Pancreas (tissue), 10 donors: ENCODE data around the gene WWTR1. TPM values are rescaled to one million over a fixed set of nuclear protein-coding genes. Genes with fewer than 3 reads are reported as not detected.
A peak's percentile ranks its signal among the peaks of the same experiment; 100 is the strongest.

Experiments
- ATAC-seq, 4 donors: fragments of 200-7000 bp; cut with Tn5 transposase; one replicate each; pipeline versions ENCODE4 v1.8.0 to v1.9.1; 2020; ENCODE audit warnings: mild to moderate bottlenecking in 4 of 4, moderate library complexity in 4 of 4
- DNase-seq, 6 donors: peaks; one replicate each; pipeline ENCODE4 v3.0.0-alpha.2; 2020
- FAIRE-seq: peaks from 2 replicates; lab custom pipeline; 2012; peaks lifted over from hg19 to GRCh38; lab: Jason Lieb, UNC
- H3K27ac ChIP-seq, 4 donors: fragments of 200-600 bp; sonication (generic); 1 replicate in 3 of 4; 2 replicates in 1 of 4; pipeline versions ENCODE4 v1.5.0 to v1.8.0; 2020
- H3K27me3 ChIP-seq, 4 donors: fragments of 200-600 bp; one replicate each; pipeline ENCODE4 v1.8.0; 2021
- H3K36me3 ChIP-seq, 3 donors: fragments of 200-600 bp; sonication (generic) in 1 of 3; one replicate each; pipeline versions ENCODE4 v1.5.0 to v1.8.0; 2020 to 2021
- H3K4me1 ChIP-seq, 3 donors: fragments of 200-600 bp; one replicate each; pipeline ENCODE4 v1.8.0; 2021
- H3K4me3 ChIP-seq, 4 donors: fragments of 200-600 bp; sonication (generic) in 2 of 4; one replicate each; pipeline versions ENCODE4 v1.5.0 to v1.8.0; 2020 to 2021
- H3K9me3 ChIP-seq, 4 donors: fragments of 200-600 bp; one replicate each; pipeline ENCODE4 v1.8.0; 2021
- WGBS, 2 donors: extraction: QIAGEN DNeasy Blood & Tissue Kit; methylation state at CpG; one replicate each; pipeline ENCODE4 v1.1.7; 2013; 5-methylcytosine and 5-hydroxymethylcytosine counted together
- intact Hi-C, 3 donors: fragments of 100-400 bp; cut with DNase I; formaldehyde crosslinking; loops; one replicate each; pipeline versions ENCODE4 v1.11.1 to v1.14.2; 2022
- polyA plus RNA-seq, 2 donors: library from polyadenylated mRNA; stranded (reverse); fragments of 200-250 nt; gene quantifications; one replicate each; pipeline ENCODE4 v1.2.3, GENCODE V29; 2013
- total RNA-seq, 6 donors: library from RNA; stranded (reverse); fragmentation: NEBNext Ultra II Directional in 4 of 6; extraction: Animal tissue kit (Norgen Biotek cat#: 25700) in 4 of 6; gene quantifications; one replicate each; pipeline versions ENCODE4 v1.2.1 to v1.2.4, GENCODE V29; 2021 to 2023
- TF ChIP-seq, protein P1 (sequence below), 4 donors: fragments of 200-600 bp; sonication (generic) in 3 of 4; IDR thresholded peaks; one replicate each; pipeline versions ENCODE4 v1.5.0 to v1.8.0; 2021; ENCODE audit warnings: antibody characterized with exemption in 4 of 4
- donor health status: healthy with polysubstance abuse.
- donor health status: DM: no; HTN: no; CAD: no; lungs with moderate emphysema.
- donor health status: DM: no; HTN: no; CAD: no.
- donor health status: control.
- donor health status: control.
- donor health status: Bipolar disorder and iron deficiency.
- donor health status: DM: yes; HTN: yes; CAD: no.
- donor health status: DM: no; HTN: no; CAD: no.
- donor health status: DM: no; HTN: no; CAD: no.
- donor health status: DM: yes; HTN: yes; CAD: no.

The WWTR1 gene
- total and polyA plus RNA-seq, 8 donors: 18.9 to 47.0 (median 23.7) TPM

DNA sequence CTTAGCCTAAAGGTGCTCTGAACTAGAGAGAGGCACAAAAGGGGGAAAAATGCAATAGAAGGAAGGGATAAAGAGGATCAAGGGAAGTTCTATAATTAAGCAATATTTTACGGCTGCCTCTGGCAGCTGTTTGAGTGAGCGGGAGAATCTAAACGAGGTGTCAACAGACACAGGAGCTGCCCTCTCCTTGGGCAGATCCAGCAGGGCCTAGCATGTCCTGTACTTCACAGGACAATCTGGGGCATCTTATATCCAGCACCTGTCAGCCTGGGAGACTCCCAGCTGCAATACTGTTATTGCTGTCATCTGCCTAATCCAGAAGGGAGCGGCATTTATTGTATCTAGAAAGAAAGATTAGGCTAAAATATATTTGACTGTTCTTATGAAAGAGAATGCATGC is 68.9 kb downstream of the WWTR1 start:
- Histone ChIP-seq H3K27ac (no peak overlapping the region), H3K9me3 (no peaks in the 10 kb centered on the region), H3K36me3 (no peaks in the 10 kb centered on the region), H3K27me3 (no peaks in the 10 kb centered on the region), H3K4me3 (no peak overlapping the region), H3K4me1 (peaks cover 0 to 5% (median 4%) of the 10 kb centered on the region in 3 donors)
- intact Hi-C loops: no loop called here
- FAIRE-seq (no peak), DNase-seq (no peak), ATAC-seq (no peak)
- 73% methylated on average over 4 of the region's 4 CpGs for WGBS, 2 donors
- TF ChIP-seq, protein P1, sequence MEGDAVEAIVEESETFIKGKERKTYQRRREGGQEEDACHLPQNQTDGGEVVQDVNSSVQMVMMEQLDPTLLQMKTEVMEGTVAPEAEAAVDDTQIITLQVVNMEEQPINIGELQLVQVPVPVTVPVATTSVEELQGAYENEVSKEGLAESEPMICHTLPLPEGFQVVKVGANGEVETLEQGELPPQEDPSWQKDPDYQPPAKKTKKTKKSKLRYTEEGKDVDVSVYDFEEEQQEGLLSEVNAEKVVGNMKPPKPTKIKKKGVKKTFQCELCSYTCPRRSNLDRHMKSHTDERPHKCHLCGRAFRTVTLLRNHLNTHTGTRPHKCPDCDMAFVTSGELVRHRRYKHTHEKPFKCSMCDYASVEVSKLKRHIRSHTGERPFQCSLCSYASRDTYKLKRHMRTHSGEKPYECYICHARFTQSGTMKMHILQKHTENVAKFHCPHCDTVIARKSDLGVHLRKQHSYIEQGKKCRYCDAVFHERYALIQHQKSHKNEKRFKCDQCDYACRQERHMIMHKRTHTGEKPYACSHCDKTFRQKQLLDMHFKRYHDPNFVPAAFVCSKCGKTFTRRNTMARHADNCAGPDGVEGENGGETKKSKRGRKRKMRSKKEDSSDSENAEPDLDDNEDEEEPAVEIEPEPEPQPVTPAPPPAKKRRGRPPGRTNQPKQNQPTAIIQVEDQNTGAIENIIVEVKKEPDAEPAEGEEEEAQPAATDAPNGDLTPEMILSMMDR (IDR thresholded peaks at IDR 0.05): no peak

DNA sequence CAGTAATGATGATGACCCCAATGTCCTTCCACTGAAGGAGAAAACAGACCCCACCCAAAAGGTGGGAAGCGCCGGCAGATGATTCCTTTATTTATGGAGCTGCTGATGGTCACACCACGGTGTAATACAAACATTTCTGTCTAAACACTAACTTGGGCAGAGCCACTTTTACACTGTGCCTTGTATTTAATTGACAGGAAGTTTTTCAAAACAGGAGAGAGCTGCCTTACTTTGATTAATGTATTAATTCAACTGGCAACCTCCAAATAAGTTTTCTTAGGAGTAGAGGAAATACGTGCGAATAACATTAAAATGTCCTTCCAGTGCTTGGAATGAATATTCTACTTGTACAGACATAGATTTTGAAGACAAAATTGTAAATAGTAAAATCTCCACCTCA is 70.4 kb downstream of the WWTR1 start:
- no peaks in the 10 kb centered on the region for H3K36me3 ChIP-seq
- H3K4me1 ChIP-seq: peaks cover 2 to 5% (median 4%) of the 10 kb centered on the region in 3 donors
- no peak overlapping the region for H3K4me3 ChIP-seq
- FAIRE-seq (no peak), DNase-seq (no peak), ATAC-seq (peak in 3 of 4 donors; percentile 22 to 26 (median 23))
- no peaks in the 10 kb centered on the region for H3K9me3 ChIP-seq
- H3K27me3 ChIP-seq: no peaks in the 10 kb centered on the region
- H3K27ac ChIP-seq: peak overlapping the region in 1 of 4 donors; percentile 34
- 61 to 62% methylated on average over 5 of the region's 5 CpGs for WGBS, 2 donors
- intact Hi-C loops: no loop called here
- TF ChIP-seq, protein P1 (IDR thresholded peaks at IDR 0.05): no peak

DNA sequence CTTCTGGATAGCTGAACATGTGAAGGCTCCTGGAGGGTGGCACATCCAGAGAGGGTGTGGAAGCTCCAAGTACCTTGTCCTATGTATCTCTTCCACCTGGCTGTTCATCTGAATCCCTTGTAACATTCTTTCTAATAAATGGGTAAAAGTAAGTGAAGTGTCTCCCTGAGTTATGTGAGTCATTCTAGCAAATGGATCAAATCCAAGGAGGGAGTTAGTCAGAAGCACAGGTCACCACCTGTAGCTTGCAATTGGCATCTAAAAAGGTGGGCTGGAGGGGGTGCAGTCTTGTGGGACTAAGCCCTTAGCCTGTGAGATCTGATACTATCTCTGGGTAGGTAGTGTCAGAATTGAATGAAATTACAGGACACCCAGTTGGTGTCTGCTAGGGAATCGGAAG is 71.0 kb downstream of the WWTR1 start:
- Histone ChIP-seq H3K36me3 (no peaks in the 10 kb centered on the region), H3K4me3 (no peak overlapping the region), H3K27ac (peak overlapping the region in 1 of 4 donors; percentile 34), H3K27me3 (no peaks in the 10 kb centered on the region), H3K4me1 (peaks cover 5 to 8% (median 6%) of the 10 kb centered on the region in 3 donors), H3K9me3 (no peaks in the 10 kb centered on the region)
- no peak for DNase-seq
- intact Hi-C loops: no loop called here
- TF ChIP-seq, protein P1 (IDR thresholded peaks at IDR 0.05): no peak
- no peak for FAIRE-seq
- WGBS, 2 donors: 79 to 84% methylated on average over 1 of the region's 1 CpG
- ATAC-seq: peak in 3 of 4 donors; percentile 18 to 52 (median 39)

DNA sequence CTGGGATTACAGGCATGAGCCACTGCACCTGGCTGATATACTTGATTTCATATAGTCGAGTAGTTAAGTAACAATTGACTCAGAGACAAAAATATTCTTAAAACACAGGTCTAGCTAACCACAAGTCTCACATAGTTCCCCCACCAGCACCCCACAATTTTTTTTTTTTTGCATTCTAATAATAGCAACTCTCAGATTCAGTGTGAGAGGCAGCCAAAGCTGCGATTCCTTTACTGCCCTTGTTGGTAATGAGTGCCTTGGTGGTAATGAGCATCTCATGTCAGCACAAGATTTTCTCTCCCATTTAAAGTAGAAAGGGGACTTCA is 72.5 kb downstream of the WWTR1 start:
- H3K4me1 ChIP-seq: peaks cover 5 to 13% (median 6%) of the 10 kb centered on the region in 3 donors
- WGBS, 2 donors: 78 to 83% methylated on average over 2 of the region's 2 CpGs
- no peaks in the 10 kb centered on the region for H3K36me3 ChIP-seq
- H3K27ac ChIP-seq: no peak overlapping the region
- no peaks in the 10 kb centered on the region for H3K27me3 ChIP-seq
- intact Hi-C loops: no loop called here
- H3K4me3 ChIP-seq: no peak overlapping the region
- no peak for DNase-seq
- ATAC-seq: no peak
- FAIRE-seq: no peak
- TF ChIP-seq, protein P1 (IDR thresholded peaks at IDR 0.05): no peak
- H3K9me3 ChIP-seq: no peaks in the 10 kb centered on the region

DNA sequence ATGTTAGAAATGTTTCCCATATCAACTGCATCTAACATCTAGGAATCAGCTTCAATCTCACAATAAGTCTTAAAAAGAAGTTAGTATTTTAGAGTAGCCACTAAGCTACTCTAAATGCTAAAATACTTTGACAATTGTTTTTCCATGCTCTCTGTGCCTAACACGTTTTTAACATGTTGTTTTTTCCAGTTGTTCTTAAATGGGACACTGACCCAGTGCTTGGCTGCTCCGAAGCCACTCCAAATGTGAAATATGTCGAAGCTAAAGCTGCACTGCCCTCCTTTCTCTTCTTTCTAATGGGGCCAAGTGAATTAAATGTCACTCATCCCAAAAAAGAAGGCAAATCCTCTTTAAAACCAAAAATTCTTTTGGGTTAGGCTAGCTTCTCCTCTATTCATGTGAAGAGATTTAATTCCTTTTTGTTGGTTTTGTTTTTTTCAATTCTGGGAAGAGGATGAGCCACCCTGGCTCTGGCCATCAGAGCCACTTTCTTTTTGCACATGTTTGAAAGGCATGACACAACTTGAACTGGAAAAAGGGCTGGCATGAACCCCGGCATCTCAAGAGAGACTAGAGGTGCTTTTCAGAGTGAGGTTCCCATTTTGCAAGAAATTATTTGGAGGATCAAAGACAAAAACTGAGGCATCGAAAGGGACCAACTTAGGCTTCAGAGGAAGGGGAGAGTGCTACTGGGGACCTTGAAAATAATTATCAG is 73.7 kb downstream of the WWTR1 start:
- Histone ChIP-seq H3K4me3 (no peak overlapping the region), H3K27ac (no peak overlapping the region), H3K36me3 (no peaks in the 10 kb centered on the region), H3K27me3 (no peaks in the 10 kb centered on the region), H3K9me3 (no peaks in the 10 kb centered on the region), H3K4me1 (peaks cover 0 to 13% (median 6%) of the 10 kb centered on the region in 3 donors)
- DNase-seq (no peak), FAIRE-seq (no peak), ATAC-seq (no peak)
- 76 to 89% methylated on average over 5 of the region's 5 CpGs for WGBS, 2 donors
- TF ChIP-seq, protein P1 (IDR thresholded peaks at IDR 0.05): no peak
- intact Hi-C loops: no loop called here
